Stimulated activated CD8-positive, alpha-beta memory T cell treated with anti-CD3 and anti-CD28 coated beads, Interleukin-12 subunit alpha, Interleukin-12 subunit beta, amount 100 ng/mL, for 24 hours (primary cell): ENCODE data around the gene KRTAP5-7.
"Not testable (repeated sequence)": the region's sequence is repeated elsewhere in the genome, so short reads cannot be mapped to it uniquely, and the experiment has no call there.

ENCODE experiments used
- DNase-seq: peaks from one replicate; pipeline ENCODE4 v3.0.0-alpha.2; 2020; ENCODE audit errors: extremely low read depth

KRTAP5-7 gene

DNA sequence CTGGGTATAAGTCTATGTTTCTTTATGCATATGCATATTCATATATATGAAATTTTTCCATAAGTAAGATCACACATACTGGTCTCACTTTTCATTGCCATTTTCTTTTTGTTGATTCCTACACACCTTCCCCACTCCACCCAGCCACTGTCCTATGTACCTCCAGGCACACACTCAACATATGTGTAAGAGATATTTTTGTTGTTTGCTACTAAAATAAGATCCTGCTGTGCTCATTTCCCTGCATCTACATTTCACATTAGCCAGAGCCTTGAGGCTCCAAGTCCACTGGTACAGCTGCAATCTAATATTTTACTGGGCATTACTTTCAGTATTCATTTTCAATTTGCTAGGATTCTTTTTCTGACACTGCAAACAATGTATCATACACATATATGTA, 30.2 kb downstream of the KRTAP5-7 start:
- DNase-seq, result no peak

DNA sequence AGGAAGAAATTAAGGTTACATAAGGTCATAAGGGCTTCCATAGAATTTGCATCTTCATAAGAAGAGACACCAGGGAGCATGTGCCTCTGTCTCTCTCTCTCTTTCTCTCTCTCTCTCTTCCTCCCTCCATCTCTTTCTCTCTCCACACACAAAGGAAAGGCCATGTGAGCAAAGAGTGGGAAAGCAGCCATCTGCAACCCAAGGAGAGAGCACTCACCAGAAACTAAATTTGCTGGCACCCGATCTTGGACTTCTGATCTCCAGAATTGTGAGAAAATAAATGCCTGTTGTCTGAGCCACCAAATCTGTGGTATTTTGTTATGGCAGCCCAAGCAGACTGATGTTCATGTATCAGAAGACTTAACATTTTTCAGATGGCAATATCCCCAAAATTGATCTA, 31.9 kb downstream of the KRTAP5-7 start:
- DNase-seq, result no peak

DNA sequence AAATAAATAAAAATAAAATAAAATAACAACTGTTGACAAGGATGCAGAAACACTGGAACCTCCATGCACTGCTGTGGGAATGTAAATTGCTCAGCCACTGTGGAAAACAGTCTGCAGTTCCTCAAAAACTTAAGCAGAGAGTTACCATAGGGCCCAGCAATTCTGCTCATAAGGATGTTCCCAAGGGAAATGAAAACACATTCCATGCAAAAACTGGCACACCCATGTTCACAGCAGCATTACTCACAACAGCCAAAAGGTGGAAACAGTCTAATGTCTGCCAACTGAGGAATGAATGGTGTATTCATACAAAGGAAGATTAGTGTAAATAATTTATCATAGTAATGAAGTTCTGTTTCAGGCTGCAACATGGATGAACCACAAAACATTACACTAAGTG, 35.1 kb downstream of the KRTAP5-7 start:
- DNase-seq, result no peak

DNA sequence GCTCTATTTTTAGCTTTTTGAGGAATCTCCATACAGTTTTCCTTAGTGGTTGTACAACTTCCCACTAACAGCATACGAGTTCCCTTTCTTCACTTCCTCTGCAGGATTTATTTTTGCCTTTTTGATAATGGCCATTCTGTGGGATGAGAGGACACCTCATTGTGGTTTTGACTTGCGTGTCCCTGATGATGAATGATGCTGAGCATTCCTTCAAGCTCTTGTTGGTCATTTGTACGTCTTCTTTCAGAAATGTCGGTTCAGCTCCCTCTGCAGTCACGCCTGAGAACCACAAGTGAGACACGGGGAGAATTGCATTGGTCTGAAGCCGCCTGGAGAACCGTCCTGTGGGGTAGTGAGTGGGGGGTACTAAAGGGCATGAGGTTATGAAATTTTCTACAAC, 36.3 kb downstream of the KRTAP5-7 start:
- no peak for DNase-seq

DNA sequence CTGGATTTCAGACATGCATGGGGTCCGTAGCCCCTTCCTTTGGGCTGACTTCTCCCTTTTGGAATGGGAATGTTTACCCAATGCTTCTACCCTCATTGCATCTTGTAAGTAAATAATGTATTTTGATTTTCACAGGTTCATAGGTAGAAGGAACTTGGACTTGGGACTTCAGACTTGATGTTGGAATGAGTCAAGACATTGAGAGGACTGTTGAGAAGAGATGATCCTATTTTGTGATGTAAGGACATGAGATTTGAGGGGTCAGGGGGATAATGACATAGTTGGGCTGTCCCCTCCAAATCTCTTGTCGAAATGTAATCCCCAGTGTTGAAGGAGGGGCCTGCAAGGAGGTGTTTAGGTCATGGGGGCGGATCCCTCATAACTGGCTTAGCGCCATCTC, 37.4 kb downstream of the KRTAP5-7 start:
- DNase-seq, result no peak

DNA sequence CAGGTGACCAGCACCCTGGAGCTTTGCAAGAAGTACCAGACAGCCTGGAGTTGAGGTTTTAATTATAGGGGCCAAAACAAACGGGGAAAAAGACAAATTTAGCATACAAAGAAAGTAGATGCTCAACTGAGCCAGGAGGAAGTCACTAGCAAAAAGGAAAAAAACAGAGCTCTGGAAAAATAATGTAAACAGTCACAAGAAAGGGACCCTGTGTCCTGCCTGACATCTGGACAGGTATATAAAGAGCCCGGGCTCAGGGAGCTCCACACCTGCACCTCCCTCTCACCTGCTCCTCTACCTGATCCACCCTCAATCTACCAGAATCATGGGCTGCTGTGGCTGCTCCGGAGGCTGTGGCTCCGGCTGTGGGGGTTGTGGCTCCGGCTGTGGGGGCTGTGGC, 38.2 kb downstream of the KRTAP5-7 start, which contains the start of gene KRTAP5-10:
Gene KRTAP5-10 (plus strand): TSS at position 301 of the 400 bp plus-strand sequence. CDS start 25 bp downstream, at position 326.
- DNase-seq, result no peak

DNA sequence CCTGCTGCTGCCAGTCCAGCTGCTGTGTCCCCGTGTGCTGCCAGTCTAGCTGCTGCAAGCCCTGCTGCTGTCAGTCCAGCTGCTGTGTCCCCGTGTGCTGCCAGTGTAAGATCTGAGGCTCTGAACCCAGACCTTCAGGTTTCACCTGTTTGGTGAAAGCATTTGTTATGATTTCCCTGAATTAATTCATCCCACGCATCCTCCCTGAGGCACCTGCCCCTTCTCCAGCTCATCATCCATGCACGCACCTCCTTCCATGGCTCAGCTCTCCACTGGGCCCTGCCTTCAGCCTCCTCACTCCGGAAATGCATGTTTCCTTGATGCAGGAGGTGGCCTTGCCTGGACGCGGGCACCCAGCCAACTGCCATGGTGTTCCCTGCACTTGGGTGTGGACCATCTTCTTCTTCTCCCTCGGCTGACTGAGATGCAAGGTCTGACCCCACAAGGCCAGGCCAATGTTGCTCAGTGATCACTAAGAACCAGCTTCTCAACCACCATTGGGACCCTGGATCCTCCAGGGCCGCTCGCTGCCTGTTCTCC, 39.1 kb downstream of the KRTAP5-7 start:
- no peak for DNase-seq

DNA sequence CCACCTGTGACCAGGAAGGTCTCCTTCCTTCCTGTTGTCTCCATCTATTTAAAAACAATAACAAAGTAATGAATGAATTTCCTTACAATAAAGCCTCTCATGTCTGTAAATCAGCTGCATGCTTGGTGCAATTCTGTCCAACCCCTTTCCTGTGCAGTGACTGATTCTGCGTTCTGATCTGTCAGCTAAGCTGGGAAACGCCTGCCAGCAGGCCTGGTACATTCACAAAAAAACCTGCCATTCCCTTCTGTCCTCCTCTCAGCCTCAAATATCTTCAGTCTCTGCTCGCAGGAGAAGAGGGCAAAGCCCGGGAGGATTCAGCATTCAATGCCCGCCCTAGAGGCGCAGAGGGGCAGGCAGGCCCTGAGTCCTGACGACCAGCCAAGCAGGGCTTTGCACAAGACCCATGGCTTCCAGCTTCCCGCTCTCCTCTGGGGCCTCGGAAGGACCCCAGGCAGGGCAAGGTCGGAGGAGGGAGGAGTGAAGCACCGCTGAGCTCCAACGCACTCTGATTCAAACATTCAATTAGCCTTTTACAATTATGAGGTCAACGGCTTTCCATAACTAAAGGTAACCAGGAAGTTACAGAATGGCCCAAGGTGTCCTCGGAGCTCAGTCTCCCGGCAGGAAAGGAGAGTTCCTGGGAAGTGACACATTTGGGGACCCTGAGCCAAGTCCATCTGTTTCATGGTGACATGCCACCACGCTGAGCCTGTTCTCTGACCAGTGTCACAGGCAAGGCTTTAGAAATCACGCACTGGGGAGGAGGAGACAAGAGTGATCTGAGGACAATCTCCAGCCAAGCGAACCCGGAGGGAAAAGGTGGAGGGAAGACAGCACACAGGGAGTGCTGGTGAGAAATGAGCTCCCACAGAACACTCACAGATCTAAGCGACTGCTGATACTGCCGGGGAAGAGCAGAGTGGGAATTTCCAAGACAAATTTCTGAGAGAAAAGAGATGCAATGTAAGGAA, 39.8 kb downstream of the KRTAP5-7 start:
- not testable (repeated sequence) for DNase-seq

DNA sequence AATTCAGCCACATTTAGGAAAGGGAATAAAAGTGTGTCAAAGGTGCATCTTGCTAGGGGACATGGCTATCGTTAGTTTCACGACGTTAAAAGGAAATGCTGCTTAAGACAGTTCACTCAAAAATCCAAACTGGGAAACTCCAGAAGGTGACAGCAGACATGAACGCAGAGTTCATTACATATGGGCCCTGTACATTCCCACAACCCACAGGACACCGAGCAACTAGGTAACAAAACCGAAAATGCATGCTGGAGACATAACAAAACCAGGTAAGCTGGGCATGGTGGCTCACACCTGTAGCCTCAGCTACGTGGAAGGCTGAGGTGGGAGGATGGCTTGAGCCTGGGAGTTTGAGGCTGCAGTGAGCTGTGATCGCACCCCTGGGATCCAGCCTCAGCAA, 40.6 kb downstream of the KRTAP5-7 start:
- not testable (repeated sequence) for DNase-seq

DNA sequence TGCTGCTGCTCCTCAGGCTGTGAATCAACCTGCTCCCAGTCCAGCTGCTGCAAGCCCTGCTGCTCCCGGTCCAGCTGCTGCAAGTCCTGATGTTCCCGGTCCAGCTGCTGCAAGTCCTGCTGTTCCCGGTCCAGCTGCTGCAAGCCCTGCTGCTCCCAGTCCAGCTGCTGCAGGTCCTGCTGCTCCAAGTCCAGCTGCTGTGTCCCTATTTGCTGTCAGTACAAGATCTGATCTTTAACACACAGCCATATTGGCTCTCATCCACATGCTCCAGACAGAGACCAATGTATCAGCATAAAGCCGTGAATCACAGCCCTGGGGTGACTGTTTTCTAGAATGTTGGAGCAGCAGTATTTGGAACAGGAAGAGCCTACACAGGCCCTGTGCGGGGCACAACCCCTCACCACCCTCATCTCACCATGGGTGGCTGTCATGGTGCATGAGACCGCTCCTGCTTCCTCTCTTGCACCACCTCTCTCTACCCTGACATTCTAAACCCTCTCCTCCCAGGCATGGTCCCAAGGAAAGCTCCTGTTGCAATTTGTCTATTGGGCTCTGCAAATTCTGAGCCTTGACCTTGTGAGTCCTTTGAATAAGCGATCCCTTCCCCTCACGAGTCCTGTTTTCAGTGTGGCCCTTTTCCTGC, 41.8 kb downstream of the KRTAP5-7 start:
- no peak for DNase-seq

DNA sequence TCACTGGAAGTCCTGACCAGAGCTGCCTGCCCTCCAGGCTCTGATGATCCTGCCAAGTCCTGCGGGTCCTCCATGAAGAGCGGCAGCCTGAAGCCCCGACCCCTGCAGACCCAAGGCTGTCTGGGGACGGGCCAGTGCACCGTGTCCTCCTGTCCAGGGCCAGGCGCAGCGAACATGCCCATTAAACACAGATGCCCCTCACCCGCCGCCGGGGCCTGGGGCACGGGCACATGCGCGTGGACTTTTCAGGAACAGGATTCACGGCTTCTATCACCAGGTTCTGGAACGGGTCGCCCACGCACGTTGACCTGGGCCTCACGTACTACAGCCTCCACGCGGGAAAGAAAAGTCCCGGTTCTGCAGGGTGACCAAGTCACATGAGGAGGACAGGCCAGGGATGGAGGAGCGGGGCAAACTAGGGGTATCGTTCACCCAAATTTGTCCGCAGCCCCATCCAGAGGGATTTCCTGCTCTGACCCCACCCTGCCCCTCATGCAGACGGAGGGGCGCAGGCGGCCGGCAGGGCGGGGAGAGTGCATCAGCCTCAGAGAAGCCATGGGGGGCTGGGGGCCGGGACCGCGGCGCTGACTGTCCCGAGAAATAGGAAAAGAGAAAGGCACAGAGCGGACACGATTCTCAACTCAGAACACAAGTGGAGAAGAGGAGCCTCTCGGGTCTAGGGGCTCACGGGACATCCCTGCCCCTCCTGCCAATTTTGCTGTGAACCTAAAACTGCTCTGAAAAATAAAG, 44.2 kb downstream of the KRTAP5-7 start:
- not testable (repeated sequence) for DNase-seq

DNA sequence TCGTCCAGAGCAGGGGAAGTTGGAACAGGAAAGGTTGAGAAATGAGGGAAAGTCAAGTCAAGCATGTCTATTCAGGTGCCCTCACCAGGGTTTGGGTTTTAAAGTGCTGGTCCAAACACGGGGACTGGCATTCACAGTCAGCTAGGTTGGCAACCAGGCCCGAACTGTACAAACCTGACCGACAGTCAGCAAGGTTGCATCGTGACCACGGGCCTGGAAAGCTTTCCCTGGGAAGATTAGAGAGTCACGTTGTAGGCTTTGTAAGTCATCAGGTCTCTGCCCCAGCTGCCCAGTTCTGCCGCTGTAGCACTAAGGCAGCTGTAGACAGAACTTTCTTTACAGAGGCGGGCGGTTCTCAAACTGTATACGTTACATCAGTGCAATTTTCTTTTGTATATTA, 45.7 kb downstream of the KRTAP5-7 start:
- no peak for DNase-seq

DNA sequence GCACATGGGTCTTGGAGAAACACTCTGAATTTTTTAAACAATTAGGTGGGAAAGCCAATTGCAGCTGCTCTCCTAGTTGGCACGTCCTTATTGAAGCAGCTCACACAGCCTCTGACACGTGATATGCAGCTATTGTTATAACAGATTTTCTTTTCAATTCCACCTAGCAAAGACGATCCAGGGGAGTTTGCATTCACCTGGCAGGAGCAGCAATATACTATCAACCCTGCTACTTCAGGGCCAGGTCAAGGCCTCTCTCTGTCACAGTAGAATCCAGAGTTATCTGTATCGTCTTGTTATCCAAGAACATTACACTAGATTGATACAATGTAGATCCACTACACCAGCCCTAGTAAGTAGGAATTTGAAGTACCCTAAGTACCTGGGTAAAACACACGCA, 47.4 kb downstream of the KRTAP5-7 start:
- DNase-seq, result no peak

DNA sequence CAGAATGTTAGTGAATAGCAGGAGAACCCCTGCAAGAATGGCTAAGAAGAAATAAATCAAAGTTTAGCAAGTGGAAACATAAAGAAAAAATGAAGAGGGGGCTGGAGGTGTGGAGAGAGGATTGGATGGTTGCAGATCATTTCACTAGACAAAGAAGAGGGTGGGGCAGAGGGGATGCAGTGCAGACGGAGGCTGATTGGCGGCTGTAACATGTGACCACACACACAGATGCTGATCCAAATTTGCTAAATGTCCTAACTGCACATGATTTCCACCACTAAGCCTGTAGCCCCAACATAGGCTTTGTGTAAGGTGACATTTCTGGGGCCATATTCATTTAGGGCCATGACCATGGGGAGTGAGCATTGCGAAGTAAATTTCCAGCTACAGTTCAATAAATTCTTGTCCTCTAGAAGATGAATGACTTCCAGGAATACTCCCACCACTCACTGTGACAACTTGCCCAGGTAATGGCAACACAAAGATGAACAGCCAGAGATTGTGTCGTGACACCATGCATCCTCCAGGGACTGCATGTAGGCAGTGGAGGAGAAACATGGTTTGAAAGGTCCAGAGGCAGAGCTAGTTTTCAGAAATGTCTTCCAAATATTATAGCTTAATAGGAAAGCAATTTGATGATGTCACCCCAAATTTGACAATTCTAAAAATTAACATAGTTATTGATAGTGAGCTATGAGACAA, 48.8 kb downstream of the KRTAP5-7 start:
- no peak for DNase-seq

DNA sequence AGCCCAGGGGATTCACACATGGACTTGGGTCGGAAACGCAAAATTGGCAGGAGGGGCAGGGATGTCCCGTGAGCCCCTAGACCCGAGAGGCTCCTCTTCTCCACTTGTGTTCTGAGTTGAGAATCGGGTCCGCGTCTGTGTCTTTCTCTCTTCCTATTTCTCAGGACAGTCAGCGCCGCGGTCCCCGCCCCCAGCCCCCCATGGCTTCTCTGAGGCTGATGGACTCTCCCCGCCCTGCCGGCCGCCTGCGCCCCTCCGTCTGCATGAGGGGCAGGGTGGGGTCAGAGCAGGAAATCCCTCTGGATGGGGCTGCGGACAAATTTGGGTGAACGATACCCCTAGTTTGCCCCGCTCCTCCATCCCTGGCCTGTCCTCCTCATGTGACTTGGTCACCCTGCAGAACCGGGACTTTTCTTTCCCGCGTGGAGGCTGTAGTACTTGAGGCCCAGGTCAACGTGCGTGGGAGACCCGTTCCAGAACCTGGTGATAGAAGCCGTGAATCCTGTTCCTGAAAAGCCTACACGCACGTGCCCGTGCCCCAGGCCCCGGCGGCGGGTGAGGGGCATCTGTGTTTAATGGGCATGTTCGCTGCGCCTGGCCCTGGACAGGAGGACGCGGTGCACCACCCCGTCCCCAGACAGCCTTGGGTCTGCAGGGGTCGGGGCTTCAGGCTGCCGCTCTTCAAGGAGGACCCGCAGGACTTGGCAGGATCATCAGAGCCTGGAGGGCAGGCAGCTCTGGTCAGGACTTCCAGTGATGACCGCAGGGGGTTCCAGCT, 49.8 kb downstream of the KRTAP5-7 start:
- DNase-seq, result not testable (repeated sequence)

DNA sequence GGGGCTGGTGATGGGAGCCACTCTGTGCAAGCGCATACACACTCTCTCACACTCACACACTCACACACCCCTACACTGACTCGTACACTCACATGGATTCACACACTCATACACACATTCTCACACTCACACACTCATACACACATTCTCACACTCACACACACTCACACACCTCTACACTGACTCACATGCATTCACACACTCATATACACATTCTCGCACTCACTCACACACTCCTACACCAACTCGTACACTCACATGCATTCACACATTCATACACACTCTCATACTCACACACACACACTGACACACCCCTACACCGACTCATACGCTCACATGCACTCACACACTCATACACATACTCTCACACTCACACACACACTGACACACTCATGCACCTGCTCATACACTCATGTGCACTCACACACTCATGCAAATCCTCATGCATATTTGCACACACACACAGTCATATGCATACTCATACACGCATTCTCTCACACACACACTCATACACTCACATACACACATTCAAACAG, 50.5 kb downstream of the KRTAP5-7 start:
- DNase-seq, result no peak
